ENCODE data around the gene LDLRAD3. TPM values are rescaled to one million over a fixed set of nuclear protein-coding genes. Genes with fewer than 3 reads are reported as not detected.

Gene LDLRAD3
- total RNA-seq, 1 experiment from 2014 or later, result 12.1 TPM

GRCh38 chr11:36274414-36274813 lies 330.6 kb downstream of the LDLRAD3 start:
- Histone ChIP-seq H3K56ac (ENCODE audit: insufficient read length, low read depth, low read length) (no peak overlapping the region), H3K4ac (ENCODE audit: low read depth, low read length) (no peak overlapping the region), H3K27me3 (ENCODE audit: insufficient read depth, low read length) (no peaks in the 10 kb centered on the region), H3K27ac (ENCODE audit: insufficient read length, low read depth, low read length) (no peak overlapping the region), H3K79me2 (ENCODE audit: insufficient read depth, low read length) (no peaks in the 10 kb centered on the region), H3K23me2 (ENCODE audit: insufficient read length, low read depth, low read length, poor library complexity, severe bottlenecking) (no peaks in the 10 kb centered on the region), H2BK120ac (ENCODE audit: low read depth, low read length, poor library complexity, severe bottlenecking) (no peak overlapping the region), H3K9ac (ENCODE audit: extremely low read depth, insufficient read length, low read length) (no peak overlapping the region), H4K8ac (replicated peaks; ENCODE audit: insufficient read length, low read depth, low read length) (no peak overlapping the region), H2BK20ac (ENCODE audit: low read depth, low read length, poor library complexity, severe bottlenecking) (no peak overlapping the region), H4K91ac (ENCODE audit: insufficient read length, low read depth, low read length) (no peak overlapping the region), H3K79me1 (ENCODE audit: insufficient read depth, low read depth, low read length, poor library complexity, severe bottlenecking) (no peaks in the 10 kb centered on the region), H4K20me1 (ENCODE audit: control insufficient read depth, insufficient read depth, insufficient read length) (no peaks in the 10 kb centered on the region), H3T11ph (ENCODE audit: low read length) (no peak overlapping the region), H3K4me1 (ENCODE audit: insufficient read depth, low read length) (no peaks in the 10 kb centered on the region), H3K23ac (ENCODE audit: insufficient read length, low read depth, low read length) (no peak overlapping the region), H2AFZ (ENCODE audit: low read length) (no peak overlapping the region), H2AK5ac (ENCODE audit: insufficient read length, low read length) (no peak overlapping the region), H3K9me3 (ENCODE audit: control insufficient read depth, low read depth, low read length) (no peaks in the 10 kb centered on the region), H2BK5ac (ENCODE audit: insufficient read length, low read length) (no peak overlapping the region), H2BK15ac (ENCODE audit: low read depth, low read length) (no peak overlapping the region), H4K5ac (ENCODE audit: insufficient read length, low read depth, low read length) (no peak overlapping the region), H2BK12ac (ENCODE audit: insufficient read length, low read depth, low read length) (no peak overlapping the region), H3K14ac (ENCODE audit: insufficient read depth, low read length) (no peak overlapping the region), H3K4me2 (ENCODE audit: insufficient read depth, insufficient read length, low read length) (no peak overlapping the region), H3K18ac (ENCODE audit: insufficient read length, low read depth, low read length) (no peak overlapping the region)
- Mint-ChIP-seq H3K9me3 (no peaks in the 10 kb centered on the region), H3K36me3 (ENCODE audit: insufficient read depth in 1 of 3, low read depth in 3 of 3) (peaks cover 7 to 11% (median 9%) of the 10 kb centered on the region in 3 experiments), H3K4me3 (no peak overlapping the region), H3K4me1 (no peaks in the 10 kb centered on the region; a peak in 1 of 4 replicates), H3K27me3 (ENCODE audit: low read depth) (peaks cover 2% of the 10 kb centered on the region; the same call in 1 of the 2 replicates), H3K27ac (no peak overlapping the region)
- no peak for TF ChIP-seq CTCF (conservative IDR thresholded peaks at IDR 0.05)
- no CpG with 5 or more reads among the region's 7 CpGs for WGBS (ENCODE audit: extremely low coverage, insufficient read length, low lambda C conversion rate)
- DNase-seq, result no peak
